ENCODE data around the gene ABHD17A.

Gene ABHD17A

GRCh38 chr19:1837222-1837565 is 48.1 kb downstream of the ABHD17A start:
- TF ChIP-seq GATA3 (IDR thresholded peaks at IDR 0.05; ENCODE audit: low read depth, low read length) (no peak), GATA2 (IDR thresholded peaks at IDR 0.05; ENCODE audit: low read depth, low read length) (no peak)

GRCh38 chr19:1836458-1837221 is 48.7 kb downstream of the ABHD17A start:
- TF ChIP-seq GATA3 (IDR thresholded peaks at IDR 0.05; ENCODE audit: low read depth, low read length), result no peak
- TF ChIP-seq GATA2 (IDR thresholded peaks at IDR 0.05; ENCODE audit: low read depth, low read length), result peak; percentile 74

DNA sequence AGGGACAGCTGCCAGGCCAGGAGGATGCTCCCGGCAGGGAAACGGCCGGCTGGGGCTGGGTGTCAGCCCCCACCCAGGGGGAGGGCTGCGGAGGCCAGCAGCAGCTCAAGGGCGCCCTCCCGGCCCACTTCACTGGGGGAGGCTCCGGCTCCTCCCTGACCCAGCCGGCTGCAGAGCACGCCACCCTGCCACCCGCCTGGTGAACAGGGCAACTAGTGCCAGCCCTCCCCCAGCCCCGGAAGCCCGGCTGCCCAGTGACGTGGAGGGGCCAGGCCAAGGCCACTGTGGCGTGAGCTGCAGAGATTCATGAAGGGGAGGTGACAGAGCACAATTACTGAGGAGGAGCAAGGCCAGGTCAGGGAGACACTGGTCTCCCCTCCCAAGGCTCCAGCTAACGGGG is 51.8 kb downstream of the ABHD17A start:
- TF ChIP-seq GATA2 (IDR thresholded peaks at IDR 0.05; ENCODE audit: low read depth, low read length), result no peak
- no peak for TF ChIP-seq GATA3 (IDR thresholded peaks at IDR 0.05; ENCODE audit: low read depth, low read length)

DNA sequence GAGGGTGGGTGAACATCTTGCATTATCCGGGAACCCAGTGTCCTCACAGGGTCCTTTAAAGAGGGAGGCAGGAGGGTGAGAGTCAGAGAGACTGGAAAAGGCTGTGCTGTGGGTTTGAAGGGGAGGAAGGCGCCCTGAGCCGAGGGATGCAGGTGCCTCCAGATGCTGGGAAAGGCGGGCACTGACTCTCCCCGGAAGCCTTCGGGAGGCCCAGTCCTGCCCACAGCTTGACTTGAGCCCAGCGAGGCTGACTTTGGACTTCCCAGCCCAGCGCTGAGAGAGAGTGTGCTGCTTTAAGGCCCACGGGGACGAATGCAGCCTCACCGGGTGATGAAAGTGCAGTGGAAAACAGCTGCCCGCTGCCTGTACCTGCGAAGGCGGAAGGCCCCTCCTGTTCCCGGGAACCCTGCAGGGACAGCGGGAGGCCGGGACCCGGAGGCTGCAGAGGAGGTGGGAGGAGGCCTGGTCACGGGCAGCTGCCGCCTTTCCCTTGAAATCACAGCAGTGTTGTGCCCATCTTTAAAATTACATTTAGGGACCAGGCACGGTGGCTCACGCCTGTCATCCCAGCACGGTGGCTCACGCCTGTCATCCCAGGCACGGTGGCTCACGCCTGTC is 53.1 kb downstream of the ABHD17A start:
- TF ChIP-seq GATA2 (IDR thresholded peaks at IDR 0.05; ENCODE audit: low read depth, low read length) (no peak), GATA3 (IDR thresholded peaks at IDR 0.05; ENCODE audit: low read depth, low read length) (no peak)

- TF ChIP-seq GATA3 (IDR thresholded peaks at IDR 0.05; ENCODE audit: low read depth, low read length), result no peak
- TF ChIP-seq GATA2 (IDR thresholded peaks at IDR 0.05; ENCODE audit: low read depth, low read length), result no peak
These were observed 54.3 kb downstream of the ABHD17A start for GRCh38 chr19:1830978-1831377.

DNA sequence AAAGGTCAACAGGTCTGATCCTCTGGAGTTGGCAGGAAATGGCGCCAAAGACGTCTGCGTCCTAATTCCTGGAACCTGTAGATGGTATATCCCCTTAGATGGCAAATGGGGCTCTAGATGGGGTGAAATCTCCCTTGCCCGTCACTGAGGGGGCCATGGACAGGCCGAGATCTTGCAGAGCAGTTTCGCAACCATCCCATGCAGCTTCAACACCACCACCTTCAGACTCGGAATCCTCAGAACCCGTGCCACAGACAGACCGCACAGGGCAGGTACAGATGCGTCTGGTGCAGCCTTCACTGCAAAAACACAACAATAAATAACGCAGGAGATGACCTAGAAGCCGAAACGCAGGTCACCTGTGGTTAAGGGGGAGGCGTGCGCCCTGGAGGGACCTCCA is 54.7 kb downstream of the ABHD17A start:
- TF ChIP-seq GATA3 (IDR thresholded peaks at IDR 0.05; ENCODE audit: low read depth, low read length) (no peak), GATA2 (IDR thresholded peaks at IDR 0.05; ENCODE audit: low read depth, low read length) (no peak)

DNA sequence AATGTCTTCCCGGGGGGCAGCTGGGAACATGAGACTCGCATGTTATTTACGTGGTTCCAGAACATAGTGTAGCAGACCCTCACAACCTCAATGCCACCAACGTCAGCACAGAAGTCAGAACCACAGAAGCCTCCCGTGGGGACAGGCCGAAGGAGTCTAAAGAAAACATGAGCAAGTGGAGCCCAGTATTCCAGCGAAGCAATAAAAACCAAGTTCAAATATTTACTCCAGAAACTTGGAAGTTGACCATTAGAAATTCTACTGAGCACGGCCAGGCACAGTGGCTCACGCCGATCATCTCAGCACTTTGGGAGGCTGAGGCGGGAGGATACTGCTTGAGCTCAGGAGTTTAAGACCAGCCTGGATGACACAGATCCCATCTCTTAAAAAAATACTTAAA is 55.3 kb downstream of the ABHD17A start:
- TF ChIP-seq GATA3 (IDR thresholded peaks at IDR 0.05; ENCODE audit: low read depth, low read length) (no peak), GATA2 (IDR thresholded peaks at IDR 0.05; ENCODE audit: low read depth, low read length) (no peak)

- TF ChIP-seq GATA3 (IDR thresholded peaks at IDR 0.05; ENCODE audit: low read depth, low read length) (no peak), GATA2 (IDR thresholded peaks at IDR 0.05; ENCODE audit: low read depth, low read length) (no peak)
These were observed 56.7 kb downstream of the ABHD17A start for GRCh38 chr19:1828279-1829238.

GRCh38 chr19:1827566-1828278 is 57.6 kb downstream of the ABHD17A start:
- TF ChIP-seq GATA3 (IDR thresholded peaks at IDR 0.05; ENCODE audit: low read depth, low read length), result no peak
